Ishikawa (cell line): ENCODE data around the gene IER5L.

Source experiments
- CEBPB ChIP-seq: IDR thresholded peaks from 2 replicates; pipeline ENCODE4 v1.6.1; 2012
- CREB1 ChIP-seq: IDR thresholded peaks from 2 replicates; pipeline ENCODE4 v1.6.1; 2012; ENCODE audit warnings: low read depth
- EGR1 ChIP-seq: IDR thresholded peaks from 2 replicates; pipeline ENCODE4 v1.6.1; 2012
- EP300 ChIP-seq: IDR thresholded peaks from 2 replicates; pipeline ENCODE4 v1.6.1; 2012; ENCODE audit warnings: borderline replicate concordance
- FOXM1 ChIP-seq: IDR thresholded peaks from 2 replicates; pipeline ENCODE4 v1.6.1; 2012; ENCODE audit warnings: low read depth, borderline replicate concordance
- NFIC ChIP-seq: IDR thresholded peaks from 2 replicates; pipeline ENCODE4 v1.6.1; 2012
- RAD21 ChIP-seq: IDR thresholded peaks from 2 replicates; pipeline ENCODE4 v1.6.1; 2012; ENCODE audit warnings: low read depth
- TAF1 ChIP-seq: IDR thresholded peaks from 2 replicates; pipeline ENCODE4 v1.6.1; 2012; ENCODE audit warnings: low read depth, mild to moderate bottlenecking
- TCF12 ChIP-seq: IDR thresholded peaks from 2 replicates; pipeline ENCODE4 v1.6.1; 2012; ENCODE audit warnings: low read depth
- TEAD4 ChIP-seq: IDR thresholded peaks from 2 replicates; pipeline ENCODE4 v1.6.1; 2012
- YY1 ChIP-seq: IDR thresholded peaks from 2 replicates; pipeline ENCODE4 v1.6.1; 2012; ENCODE audit warnings: low read depth
- ZBTB7A ChIP-seq: IDR thresholded peaks from 2 replicates; pipeline ENCODE4 v1.6.1; 2012; ENCODE audit warnings: low read depth
- TF ChIP-seq, protein P1 (sequence below): IDR thresholded peaks from 2 replicates; pipeline ENCODE4 v1.6.1; 2012
- TF ChIP-seq, protein P2 (sequence below): IDR thresholded peaks from 2 replicates; pipeline ENCODE4 v1.6.1; 2012
- TF ChIP-seq, protein P3 (sequence below): IDR thresholded peaks from 2 replicates; pipeline ENCODE4 v1.6.1; 2012; ENCODE audit warnings: low read depth, mild to moderate bottlenecking

The IER5L gene

DNA sequence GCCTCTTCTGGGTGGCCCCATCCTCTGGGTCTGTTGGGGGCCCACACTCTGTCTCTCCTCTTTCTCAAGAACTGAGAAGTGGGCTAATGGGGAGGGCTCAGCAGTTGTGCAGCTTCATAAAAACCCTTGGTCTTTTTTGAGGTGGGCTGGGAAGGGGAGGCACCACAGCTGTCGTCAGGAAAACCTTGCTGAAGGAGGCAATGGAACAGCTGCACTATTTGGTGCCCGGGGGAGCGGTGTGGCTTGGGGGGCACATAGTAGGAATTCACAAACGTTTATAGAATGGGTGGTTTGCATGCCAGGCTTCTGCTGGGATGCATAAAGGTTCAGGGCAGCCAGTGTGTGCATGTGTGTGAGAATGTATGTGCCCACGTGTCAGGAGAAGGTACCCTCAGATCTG, 3.2 kb upstream of the IER5L start:
- TF ChIP-seq YY1 (no peak), ZBTB7A (no peak), NFIC (no peak), FOXM1 (no peak), RAD21 (no peak)
- TF ChIP-seq, protein P1, sequence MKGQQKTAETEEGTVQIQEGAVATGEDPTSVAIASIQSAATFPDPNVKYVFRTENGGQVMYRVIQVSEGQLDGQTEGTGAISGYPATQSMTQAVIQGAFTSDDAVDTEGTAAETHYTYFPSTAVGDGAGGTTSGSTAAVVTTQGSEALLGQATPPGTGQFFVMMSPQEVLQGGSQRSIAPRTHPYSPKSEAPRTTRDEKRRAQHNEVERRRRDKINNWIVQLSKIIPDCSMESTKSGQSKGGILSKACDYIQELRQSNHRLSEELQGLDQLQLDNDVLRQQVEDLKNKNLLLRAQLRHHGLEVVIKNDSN: no peak

DNA sequence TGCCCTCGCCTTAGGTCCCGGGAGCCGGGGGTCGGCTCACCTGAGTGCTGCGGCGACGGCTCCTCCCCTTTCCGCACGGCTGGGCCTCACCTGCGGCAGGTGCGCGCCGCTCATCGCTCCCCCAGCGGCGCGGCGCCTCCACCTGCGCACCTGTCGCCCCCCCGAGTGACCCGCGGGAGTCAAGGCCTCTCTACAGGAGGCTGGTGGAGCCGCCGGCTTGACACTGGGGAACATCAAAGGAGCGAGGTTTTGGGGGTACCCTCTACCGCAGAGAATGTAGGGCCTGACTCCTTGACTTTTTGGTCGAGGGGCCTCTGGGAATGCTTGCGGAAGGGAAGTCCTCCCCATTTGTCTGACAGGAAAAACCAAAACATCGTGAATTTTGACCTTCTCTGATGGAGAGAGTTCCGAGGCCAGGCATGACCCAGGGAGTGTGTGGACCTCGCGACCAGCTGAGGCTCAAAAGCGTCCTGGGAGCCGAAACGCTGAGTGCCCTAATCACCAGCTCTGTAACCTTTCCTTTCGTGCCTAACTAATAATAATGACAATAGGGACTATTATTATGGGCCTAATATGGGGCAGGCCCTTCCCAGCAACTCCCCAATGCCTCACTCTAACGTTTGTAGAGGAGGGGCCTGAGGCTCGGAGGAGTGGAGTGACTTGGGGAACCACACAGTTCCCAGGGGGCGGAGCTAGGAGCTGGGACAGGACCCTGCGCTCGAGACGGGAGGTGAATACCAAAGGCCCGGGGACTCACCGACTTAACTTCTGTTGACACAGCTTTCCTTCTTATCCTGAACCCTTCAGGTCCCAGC, 714 bp upstream of the IER5L start:
- no peak for TF ChIP-seq RAD21
- TF ChIP-seq, protein P2, sequence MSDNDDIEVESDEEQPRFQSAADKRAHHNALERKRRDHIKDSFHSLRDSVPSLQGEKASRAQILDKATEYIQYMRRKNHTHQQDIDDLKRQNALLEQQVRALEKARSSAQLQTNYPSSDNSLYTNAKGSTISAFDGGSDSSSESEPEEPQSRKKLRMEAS: peak; percentile 25; the same call in 1 of the 2 replicates
- no peak for TF ChIP-seq YY1
- no peak for TF ChIP-seq CREB1
- TF ChIP-seq TCF12: peak; percentile 10; the same call in 1 of the 2 replicates
- 0 out of 2 replicates have a peak, but pooled peaks have one; percentile 5 for TF ChIP-seq FOXM1
- TF ChIP-seq, protein P1: no peak
- TF ChIP-seq CEBPB: no peak

DNA sequence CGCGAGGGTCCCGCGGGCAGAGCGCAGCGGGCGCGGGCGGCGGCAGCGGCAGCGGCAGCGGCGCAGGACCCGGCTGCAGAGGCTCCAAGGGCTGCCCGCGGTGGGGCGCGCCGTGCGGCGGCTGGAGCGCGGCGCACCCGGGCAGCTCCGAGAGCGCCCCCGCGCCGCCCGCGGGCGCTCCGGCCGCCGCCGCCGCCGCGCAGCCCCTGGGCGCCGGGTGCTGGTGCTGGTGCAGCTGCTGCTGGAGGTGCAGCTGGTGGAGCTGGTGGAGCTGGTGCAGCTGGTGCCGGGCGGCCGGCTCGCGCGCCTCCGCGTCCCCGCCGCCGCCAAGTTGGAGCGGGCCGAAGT, 644 bp downstream of the IER5L start:
- no peak for TF ChIP-seq TAF1
- TF ChIP-seq NFIC: no peak
- TF ChIP-seq, protein P1: no peak
- no peak for TF ChIP-seq ZBTB7A
- no peak for TF ChIP-seq TCF12
- TF ChIP-seq CREB1: no peak
- no peak for TF ChIP-seq RAD21
- TF ChIP-seq, protein P2: no peak

DNA sequence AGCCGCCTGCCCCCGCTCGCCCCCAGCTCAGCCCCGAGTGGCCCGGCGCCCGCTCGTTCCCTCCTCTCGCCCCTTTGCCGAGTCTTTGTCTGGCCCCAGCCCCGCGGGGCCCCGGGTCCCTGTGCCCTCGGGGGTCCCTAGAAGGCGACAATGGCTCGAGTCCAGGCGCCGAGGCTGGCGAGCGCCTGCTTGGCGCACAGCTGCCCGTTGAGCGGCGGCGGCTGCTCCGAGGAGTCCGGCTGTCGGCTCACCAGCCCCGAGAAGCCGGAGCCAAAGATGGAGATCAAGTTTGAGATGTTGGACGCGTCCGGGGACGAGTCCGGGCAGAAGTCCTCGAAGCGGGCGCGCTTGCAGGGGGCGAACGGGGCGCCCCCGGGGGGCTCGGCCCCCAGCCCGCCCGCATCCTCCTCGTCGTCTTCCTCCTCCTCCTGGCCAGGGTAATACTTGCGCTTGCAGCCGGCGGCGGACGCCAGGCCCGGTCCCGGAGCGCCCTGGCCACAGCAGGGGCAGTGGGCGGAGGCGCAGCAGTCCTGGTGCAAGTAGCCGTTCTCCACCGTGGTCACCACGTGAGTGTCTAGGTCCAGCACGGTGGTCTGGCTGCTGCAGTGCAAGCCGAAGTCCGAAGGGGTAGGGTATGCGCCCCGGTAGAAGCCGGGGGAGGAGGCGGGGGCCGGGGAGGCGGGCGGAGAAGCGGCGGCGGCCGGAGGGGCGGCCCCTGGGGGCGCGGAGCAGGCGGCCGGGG, 1.2 kb downstream of the IER5L start:
- TF ChIP-seq ZBTB7A (0 out of 2 replicates have a peak, but pooled peaks have one; percentile 38), YY1 (no peak), TAF1 (peak; percentile 14; the same call in 1 of the 2 replicates)

DNA sequence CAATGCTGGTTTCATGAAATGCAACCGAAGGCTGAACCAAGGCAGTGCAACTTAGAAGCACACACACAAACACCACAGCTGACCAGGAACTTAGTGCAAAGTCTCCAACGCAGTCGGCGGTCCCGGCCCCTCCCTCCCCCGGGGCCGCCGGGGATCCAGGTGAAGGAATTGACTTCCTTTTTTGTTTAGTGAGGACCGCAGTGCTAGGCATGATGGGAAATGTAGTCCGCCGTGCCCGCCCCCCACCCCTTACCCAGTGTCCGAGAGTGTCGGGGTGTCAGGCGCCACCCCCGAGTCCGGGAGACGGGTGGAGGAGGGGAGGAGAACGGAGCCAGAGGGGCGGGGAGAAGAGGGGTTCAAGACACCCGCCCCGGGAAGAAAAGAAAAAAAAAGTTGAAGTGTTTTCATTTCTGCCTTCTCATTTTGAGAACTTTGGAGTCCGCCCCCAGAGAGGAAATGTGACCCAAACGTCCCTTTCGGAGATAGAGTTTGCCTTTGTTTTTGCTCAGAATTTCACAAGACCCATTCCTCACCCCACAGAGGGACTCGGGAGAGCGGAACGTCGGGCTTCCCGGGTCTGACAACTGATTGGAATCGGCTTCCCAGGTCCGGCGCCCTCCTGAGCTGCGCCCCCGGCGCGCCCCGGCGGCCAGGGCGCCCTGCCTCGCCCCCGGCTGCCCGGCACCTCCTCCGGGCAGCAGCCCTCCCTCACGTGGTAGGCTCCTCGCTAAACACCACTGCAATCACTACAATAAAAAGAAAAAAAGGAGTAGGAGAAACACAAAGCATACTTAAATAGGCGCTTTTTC, 2.0 kb downstream of the IER5L start:
- TF ChIP-seq TAF1 (peak; percentile 21; the same call in 1 of the 2 replicates), RAD21 (peak; percentile 21; the same call in 1 of the 2 replicates), YY1 (peak; percentile 6; the same call in 1 of the 2 replicates), CEBPB (peak; percentile 75), NFIC (peak; percentile 26; the same call in 1 of the 2 replicates), TCF12 (peak; percentile 68), ZBTB7A (no peak), EP300 (no peak; the same call in 1 of the 2 replicates), TEAD4 (peak; percentile 42; the same call in 1 of the 2 replicates), FOXM1 (0 out of 2 replicates have a peak, but pooled peaks have one; percentile 34), CREB1 (0 out of 2 replicates have a peak, but pooled peaks have one; percentile 30)
- TF ChIP-seq, protein P3, sequence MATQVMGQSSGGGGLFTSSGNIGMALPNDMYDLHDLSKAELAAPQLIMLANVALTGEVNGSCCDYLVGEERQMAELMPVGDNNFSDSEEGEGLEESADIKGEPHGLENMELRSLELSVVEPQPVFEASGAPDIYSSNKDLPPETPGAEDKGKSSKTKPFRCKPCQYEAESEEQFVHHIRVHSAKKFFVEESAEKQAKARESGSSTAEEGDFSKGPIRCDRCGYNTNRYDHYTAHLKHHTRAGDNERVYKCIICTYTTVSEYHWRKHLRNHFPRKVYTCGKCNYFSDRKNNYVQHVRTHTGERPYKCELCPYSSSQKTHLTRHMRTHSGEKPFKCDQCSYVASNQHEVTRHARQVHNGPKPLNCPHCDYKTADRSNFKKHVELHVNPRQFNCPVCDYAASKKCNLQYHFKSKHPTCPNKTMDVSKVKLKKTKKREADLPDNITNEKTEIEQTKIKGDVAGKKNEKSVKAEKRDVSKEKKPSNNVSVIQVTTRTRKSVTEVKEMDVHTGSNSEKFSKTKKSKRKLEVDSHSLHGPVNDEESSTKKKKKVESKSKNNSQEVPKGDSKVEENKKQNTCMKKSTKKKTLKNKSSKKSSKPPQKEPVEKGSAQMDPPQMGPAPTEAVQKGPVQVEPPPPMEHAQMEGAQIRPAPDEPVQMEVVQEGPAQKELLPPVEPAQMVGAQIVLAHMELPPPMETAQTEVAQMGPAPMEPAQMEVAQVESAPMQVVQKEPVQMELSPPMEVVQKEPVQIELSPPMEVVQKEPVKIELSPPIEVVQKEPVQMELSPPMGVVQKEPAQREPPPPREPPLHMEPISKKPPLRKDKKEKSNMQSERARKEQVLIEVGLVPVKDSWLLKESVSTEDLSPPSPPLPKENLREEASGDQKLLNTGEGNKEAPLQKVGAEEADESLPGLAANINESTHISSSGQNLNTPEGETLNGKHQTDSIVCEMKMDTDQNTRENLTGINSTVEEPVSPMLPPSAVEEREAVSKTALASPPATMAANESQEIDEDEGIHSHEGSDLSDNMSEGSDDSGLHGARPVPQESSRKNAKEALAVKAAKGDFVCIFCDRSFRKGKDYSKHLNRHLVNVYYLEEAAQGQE: no peak
- TF ChIP-seq, protein P2: peak; percentile 49
- TF ChIP-seq, protein P1: peak; percentile 74

DNA sequence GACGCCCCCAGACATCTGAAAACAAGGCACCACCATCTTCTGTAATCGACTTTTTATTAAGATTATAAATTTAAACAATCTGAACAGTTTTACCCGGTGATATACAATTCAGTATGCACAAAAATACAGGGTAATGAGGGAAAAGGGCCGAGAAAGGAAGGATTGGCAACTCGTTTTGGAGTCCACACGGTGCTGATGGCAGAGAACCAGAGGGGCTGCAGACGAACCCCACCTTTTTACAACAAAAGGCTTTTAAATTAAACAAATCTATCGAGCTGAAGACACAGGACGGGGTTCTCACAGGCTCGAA, 2.6 kb downstream of the IER5L start:
- TF ChIP-seq, protein P3: no peak
- TF ChIP-seq YY1 (no peak), EGR1 (no peak), TAF1 (no peak), NFIC (no peak), RAD21 (no peak), TEAD4 (no peak), CEBPB (no peak), ZBTB7A (no peak), TCF12 (no peak), FOXM1 (no peak), EP300 (no peak), CREB1 (no peak)
- TF ChIP-seq, protein P2: no peak
- TF ChIP-seq, protein P1: no peak
